ENCODE results near the gene CRTAP.

- TF ChIP-seq EP300 (IDR thresholded peaks at IDR 0.05) (no peak), CTCF (IDR thresholded peaks at IDR 0.05) (no peak), POLR2A (IDR thresholded peaks at IDR 0.05) (no peak)
Observed at GRCh38 chr3:33170531-33170930, 56.7 kb downstream of the CRTAP start.

Measured in tibial nerve (tissue), 4 donors.